Neural cell (in vitro differentiated cells): Measurements from ENCODE around the gene OR13J1. TPM values are rescaled to one million over a fixed set of nuclear protein-coding genes. Genes with fewer than 3 reads are reported as not detected.

ENCODE experiments used
- H2AFZ ChIP-seq: fragments of 200-600, 300-800 bp; sonication (generic), shearing (Covaris generic); 2 replicates; pipeline ENCODE4 v1.6.0; 2014; ENCODE audit warnings: low read depth, mild to moderate bottlenecking, antibody characterized with exemption, low read length, moderate library complexity
- H3F3A ChIP-seq: fragments of 200-600 bp; shearing (Covaris generic); 2 replicates; pipeline ENCODE4 v1.6.1; 2016; ENCODE audit warnings: mild to moderate bottlenecking, moderate library complexity, mixed read lengths, antibody characterized with exemption, low read length; ENCODE audit not compliant: insufficient read depth, poor library complexity, severe bottlenecking
- H3K27ac ChIP-seq: fragments of 200-600, 300-800 bp; sonication (generic), shearing (Covaris generic); 2 replicates; pipeline ENCODE4 v1.5.1; 2014; ENCODE audit warnings: mild to moderate bottlenecking, low read length, moderate library complexity
- H3K27me3 ChIP-seq: fragments of 300-800, 200-600 bp; sonication (generic), shearing (Covaris generic); 2 replicates; pipeline ENCODE4 v1.6.0; 2014; ENCODE audit warnings: mild to moderate bottlenecking, low read depth, low read length, moderate library complexity; ENCODE audit not compliant: insufficient read depth
- H3K36me3 ChIP-seq: fragments of 300-800, 200-600 bp; sonication (generic), shearing (Covaris generic); 2 replicates; pipeline ENCODE4 v1.5.1; 2014; ENCODE audit warnings: mild to moderate bottlenecking, antibody characterized with exemption, low read length, moderate library complexity; ENCODE audit not compliant: insufficient read depth
- H3K4me2 ChIP-seq: fragments of 300-800, 200-600 bp; sonication (generic), shearing (Covaris generic); 2 replicates; pipeline ENCODE4 v1.6.0; 2014; ENCODE audit warnings: mild to moderate bottlenecking, low read length
- H3K4me3 ChIP-seq: fragments of 300-800, 200-600 bp; sonication (generic), shearing (Covaris generic); 2 replicates; pipeline ENCODE4 v1.5.1; 2014; ENCODE audit warnings: mild to moderate bottlenecking, low read length, moderate library complexity
- H3K79me2 ChIP-seq: fragments of 200-600 bp; shearing (Covaris generic); replicated peaks from 2 replicates; pipeline ENCODE4 v1.6.0; 2014; ENCODE audit warnings: mild to moderate bottlenecking, low read length, moderate library complexity; ENCODE audit not compliant: insufficient read depth
- H3K9ac ChIP-seq: fragments of 300-800, 200-600 bp; sonication (generic), shearing (Covaris generic); 2 replicates; pipeline ENCODE4 v1.6.1; 2016; ENCODE audit warnings: mild to moderate bottlenecking, low read length, mixed read lengths
- H3K9me2 ChIP-seq: fragments of 200-600 bp; shearing (Covaris generic); 2 replicates; pipeline ENCODE4 v1.6.1; 2016; ENCODE audit warnings: mild to moderate bottlenecking, low read length, mixed read lengths; ENCODE audit not compliant: insufficient read depth
- H3K9me3 ChIP-seq: fragments of 200-600, 300-800 bp; sonication (generic), shearing (Covaris generic); 2 replicates; pipeline ENCODE4 v1.6.1; 2016; ENCODE audit warnings: mild to moderate bottlenecking, mixed run types, low read length, moderate library complexity, mixed read lengths
- H4K20me1 ChIP-seq: fragments of 200-600 bp; shearing (Covaris generic); 2 replicates; pipeline ENCODE4 v1.6.1; 2016; ENCODE audit warnings: mild to moderate bottlenecking, mixed run types; ENCODE audit not compliant: insufficient read depth
- CTCF ChIP-seq: fragments of 450-650 bp; IDR thresholded peaks from 2 replicates; pipeline ENCODE4 v1.5.1; 2014; ENCODE audit warnings: antibody characterized with exemption, mild to moderate bottlenecking, moderate library complexity; ENCODE audit not compliant: poor library complexity, severe bottlenecking
- EP300 ChIP-seq: fragments of 450-650 bp; conservative IDR thresholded peaks from 2 replicates; pipeline ENCODE4 v1.6.1; 2014; ENCODE audit warnings: antibody characterized with exemption, mild to moderate bottlenecking, moderate library complexity; ENCODE audit not compliant: poor library complexity, severe bottlenecking
- EZH2 ChIP-seq: fragments of 200-600, 300-800 bp; shearing (Covaris generic), sonication (generic); IDR thresholded peaks from 2 replicates; pipeline ENCODE4 v1.6.1; 2014; ENCODE audit warnings: antibody characterized with exemption, low read length, borderline replicate concordance, mild to moderate bottlenecking; ENCODE audit not compliant: insufficient read depth, poor library complexity, severe bottlenecking
- MXI1 ChIP-seq: fragments of 450-650 bp; conservative IDR thresholded peaks from 2 replicates; pipeline ENCODE4 v1.6.1; 2014; ENCODE audit warnings: antibody characterized with exemption, mild to moderate bottlenecking; ENCODE audit not compliant: poor library complexity, severe bottlenecking
- POLR2AphosphoS5 ChIP-seq: IDR thresholded peaks from 2 replicates; pipeline ENCODE4 v1.6.1; 2012
- RAD21 ChIP-seq: fragments of 450-650 bp; conservative IDR thresholded peaks from 2 replicates; pipeline ENCODE4 v1.6.1; 2014; ENCODE audit warnings: antibody characterized with exemption, mild to moderate bottlenecking, moderate library complexity
- REST ChIP-seq: IDR thresholded peaks from 2 replicates; pipeline ENCODE4 v1.6.1; 2012; ENCODE audit warnings: borderline replicate concordance
- SMC3 ChIP-seq: fragments of 450-650 bp; conservative IDR thresholded peaks from 2 replicates; pipeline ENCODE4 v1.6.1; 2014; ENCODE audit warnings: antibody characterized with exemption, mild to moderate bottlenecking, moderate library complexity; ENCODE audit not compliant: poor library complexity
- TAF1 ChIP-seq: IDR thresholded peaks from 2 replicates; pipeline ENCODE4 v1.6.1; 2012; ENCODE audit warnings: low read depth
- polyA plus RNA-seq: library from polyadenylated mRNA; depleted of rRNA; stranded (reverse); fragments of >200 nt; gene quantifications from 2 replicates; pipeline ENCODE4 v1.2.3, GENCODE V29; 2014

Gene OR13J1
- polyA plus RNA-seq, 1 donor from 2014 or later, result not detected

- no peak overlapping the region for H2AFZ ChIP-seq
- no peaks in the 10 kb centered on the region for H3K9me3 ChIP-seq
- H3F3A ChIP-seq, result no peaks in the 10 kb centered on the region
- no peaks in the 10 kb centered on the region for H3K36me3 ChIP-seq
- H3K4me3 ChIP-seq, result no peak overlapping the region
- no peaks in the 10 kb centered on the region for H3K9me2 ChIP-seq
- H3K27me3 ChIP-seq, result no peaks in the 10 kb centered on the region
- no peaks in the 10 kb centered on the region for H4K20me1 ChIP-seq
- H3K9ac ChIP-seq, result no peak overlapping the region
- no peak overlapping the region for H3K27ac ChIP-seq
- no peak overlapping the region for H3K4me2 ChIP-seq
- no peaks in the 10 kb centered on the region for H3K79me2 ChIP-seq
- TF ChIP-seq CTCF, result no peak
- no peak for TF ChIP-seq REST
- TF ChIP-seq SMC3, result no peak
- TF ChIP-seq EZH2, result no peak
- TF ChIP-seq EP300, result no peak
- TF ChIP-seq RAD21, result no peak
- no peak for TF ChIP-seq MXI1
- TF ChIP-seq TAF1, result no peak
- TF ChIP-seq POLR2AphosphoS5, result no peak
Measured at GRCh38 chr9:35872505-35872904, 2.3 kb upstream of the OR13J1 start.

- no peaks in the 10 kb centered on the region for H3K27me3 ChIP-seq
- no peak overlapping the region for H3K4me3 ChIP-seq
- H3K9me2 ChIP-seq, result no peaks in the 10 kb centered on the region
- H3K4me2 ChIP-seq, result no peak overlapping the region
- H2AFZ ChIP-seq, result no peak overlapping the region
- H3F3A ChIP-seq, result no peaks in the 10 kb centered on the region
- no peak overlapping the region for H3K27ac ChIP-seq
- H3K9me3 ChIP-seq, result no peaks in the 10 kb centered on the region
- no peaks in the 10 kb centered on the region for H4K20me1 ChIP-seq
- no peaks in the 10 kb centered on the region for H3K36me3 ChIP-seq
- H3K79me2 ChIP-seq, result no peaks in the 10 kb centered on the region
- no peak overlapping the region for H3K9ac ChIP-seq
- TF ChIP-seq POLR2AphosphoS5, result no peak
- TF ChIP-seq EP300, result no peak
- TF ChIP-seq RAD21, result no peak
- no peak for TF ChIP-seq CTCF
- no peak for TF ChIP-seq REST
- TF ChIP-seq SMC3, result no peak
Measured at GRCh38 chr9:35871545-35871944, 1.3 kb upstream of the OR13J1 start.
